Epidermal melanocyte (primary cell): ENCODE measurements around the gene SPTLC3.
"Not testable (repeated sequence)": the region's sequence is repeated elsewhere in the genome, so short reads cannot be mapped to it uniquely, and the experiment has no call there.

Experiments used
- DNase-seq: peaks from one replicate; pipeline ENCODE4 v3.0.0; 2011; ENCODE audit warnings: low spot score; ENCODE audit not compliant: insufficient read length

The SPTLC3 gene

GRCh38 chr20:13008761-13009681, at the start of gene SPTLC3:
SPTLC3 (plus strand) TSS chr20:13008972; CDS start chr20:13009268, 296 bp downstream.
- DNase-seq, result no peak

GRCh38 chr20:12961725-12962124, 47.0 kb upstream of the SPTLC3 start:
- no peak for DNase-seq

- no peak for DNase-seq
These were observed 45.9 kb upstream of the SPTLC3 start for GRCh38 chr20:12962895-12963294.

- no peak for DNase-seq
These were observed 45.4 kb upstream of the SPTLC3 start for GRCh38 chr20:12963416-12963815.

GRCh38 chr20:12965212-12965869, 43.4 kb upstream of the SPTLC3 start:
- DNase-seq, result no peak

- no peak for DNase-seq
These were observed 42.9 kb upstream of the SPTLC3 start for GRCh38 chr20:12965870-12966251.

GRCh38 chr20:12966468-12967085, 42.2 kb upstream of the SPTLC3 start:
- DNase-seq, result no peak

GRCh38 chr20:12967932-12968331, 40.8 kb upstream of the SPTLC3 start:
- no peak for DNase-seq

- DNase-seq, result no peak
These were observed 40.3 kb upstream of the SPTLC3 start for GRCh38 chr20:12968472-12968871.

GRCh38 chr20:12969071-12969669, 39.6 kb upstream of the SPTLC3 start:
- DNase-seq, result no peak

- peak; percentile 28 for DNase-seq
These were observed 38.4 kb upstream of the SPTLC3 start for GRCh38 chr20:12970372-12970821.

GRCh38 chr20:12975833-12976608, 32.8 kb upstream of the SPTLC3 start:
- DNase-seq, result no peak

- DNase-seq, result no peak
These were observed 32.0 kb upstream of the SPTLC3 start for GRCh38 chr20:12976720-12977309.

GRCh38 chr20:12977328-12978125, 31.2 kb upstream of the SPTLC3 start:
- no peak for DNase-seq

GRCh38 chr20:12978126-12978394, 30.7 kb upstream of the SPTLC3 start:
- no peak for DNase-seq

GRCh38 chr20:12978613-12979495, 29.9 kb upstream of the SPTLC3 start:
- no peak for DNase-seq

- DNase-seq, result not testable (repeated sequence)
These were observed 29.1 kb upstream of the SPTLC3 start for GRCh38 chr20:12979713-12980112.

GRCh38 chr20:12982098-12982497, 26.7 kb upstream of the SPTLC3 start:
- DNase-seq, result no peak
